H1 (cell line): Measurements from ENCODE around the gene DIP2C. TPM values are rescaled to one million over a fixed set of nuclear protein-coding genes. Genes with fewer than 3 reads are reported as not detected.

Experiments used
- CTCF ChIA-PET: fragments of 300-600 bp; sonication (Branson Sonifier 250); formaldehyde crosslinking; loops from one replicate; lab custom pipeline; 2021; ENCODE audit not compliant: partially characterized antibody; lab: Charles Lee
- POLR2A ChIA-PET: fragments of 300-600 bp; sonication (Branson Sonifier 250); formaldehyde crosslinking; loops from one replicate; lab custom pipeline; 2021; ENCODE audit warnings: inconsistent platforms; ENCODE audit not compliant: partially characterized antibody; lab: Charles Lee
- DNase-seq, 2 experiments: peaks; one replicate each; pipeline versions ENCODE4 v3.0.0 to v3.0.0-alpha.2; 2010 to 2022; ENCODE audit warnings: low spot score in 2 of 2, low read depth in 1 of 2, mixed read lengths in 1 of 2
- FAIRE-seq: peaks from 2 replicates; lab custom pipeline; 2011; peaks lifted over from hg19 to GRCh38; lab: Jason Lieb, UNC
- H2AFZ ChIP-seq: 2 replicates; pipeline ENCODE4 v1.8.1; 2012; ENCODE audit warnings: low read length, inconsistent platforms
- H2AK5ac ChIP-seq: 2 replicates; pipeline ENCODE4 v1.6.1; 2013; ENCODE audit warnings: low read depth, low read length
- H2BK120ac ChIP-seq: replicated peaks from 2 replicates; pipeline ENCODE3; 2013; ENCODE audit warnings: low read depth, low read length, inconsistent platforms
- H2BK12ac ChIP-seq: 2 replicates; pipeline ENCODE4 v1.6.1; 2013; ENCODE audit warnings: low read depth, low read length
- H2BK15ac ChIP-seq: 2 replicates; pipeline ENCODE4 v1.6.1; 2013; ENCODE audit warnings: low read length
- H2BK20ac ChIP-seq: 2 replicates; pipeline ENCODE4 v1.6.1; 2013; ENCODE audit warnings: low read length
- H2BK5ac ChIP-seq: 2 replicates; pipeline ENCODE4 v1.6.1; 2013; ENCODE audit warnings: low read depth, low read length
- H3K14ac ChIP-seq: 2 replicates; pipeline ENCODE4 v1.6.1; 2013; ENCODE audit warnings: inconsistent platforms; ENCODE audit not compliant: insufficient read length
- H3K18ac ChIP-seq: 2 replicates; pipeline ENCODE4 v1.6.1; 2013; ENCODE audit warnings: low read length; ENCODE audit errors: extremely low read depth
- H3K23ac ChIP-seq: 2 replicates; pipeline ENCODE4 v1.6.1; 2013; ENCODE audit warnings: inconsistent platforms; ENCODE audit not compliant: insufficient read length
- H3K23me2 ChIP-seq: 2 replicates; pipeline ENCODE4 v1.6.1; 2013; ENCODE audit warnings: low read depth, low read length
- H3K27ac ChIP-seq: 2 replicates; pipeline ENCODE4 v1.6.1; 2011; ENCODE audit warnings: low read depth, low read length, inconsistent platforms
- H3K27me3 ChIP-seq, 4 experiments: replicated peaks in 1 of 4; 1 replicate in 1 of 4; 2 replicates in 3 of 4; pipeline versions ENCODE4 v1.6.1 to v1.8.1; 2011 to 2013; ENCODE audit warnings: low read length in 3 of 4, mild to moderate bottlenecking in 3 of 4, inconsistent platforms in 2 of 4, mixed read lengths in 2 of 4, moderate library complexity in 1 of 4; ENCODE audit not compliant: control insufficient read depth in 3 of 4, insufficient read depth in 3 of 4; ENCODE audit errors: extremely low read depth in 1 of 4
- H3K36me3 ChIP-seq, 4 experiments: 2 replicates each; pipeline versions ENCODE4 v1.6.1 to v1.8.1; 2011 to 2013; ENCODE audit warnings: mild to moderate bottlenecking in 4 of 4, low read length in 3 of 4, moderate library complexity in 2 of 4, control low read depth in 1 of 4, inconsistent platforms in 1 of 4; ENCODE audit not compliant: insufficient read depth in 4 of 4, control insufficient read depth in 2 of 4
- H3K4ac ChIP-seq: replicated peaks from 2 replicates; pipeline ENCODE3; 2013; ENCODE audit warnings: low read length, low read depth, mixed read lengths, inconsistent platforms; ENCODE audit not compliant: insufficient read length
- H3K4me1 ChIP-seq, 4 experiments: replicated peaks in 1 of 4; 1 replicate in 1 of 4; 2 replicates in 3 of 4; pipeline versions ENCODE4 v1.6.1 to v1.8.1; 2011 to 2013; ENCODE audit warnings: low read length in 3 of 4, inconsistent platforms in 2 of 4, mixed read lengths in 1 of 4; ENCODE audit not compliant: insufficient read depth in 4 of 4, control insufficient read depth in 3 of 4
- H3K4me2 ChIP-seq, 2 experiments: 2 replicates each; pipeline versions ENCODE4 v1.6.1 to v1.8.1; 2011 to 2013; ENCODE audit warnings: low read depth in 2 of 2, low read length in 2 of 2, control low read depth in 1 of 2, inconsistent platforms in 1 of 2, mild to moderate bottlenecking in 1 of 2; ENCODE audit not compliant: insufficient read depth in 1 of 2
- H3K4me3 ChIP-seq, 4 experiments: fragments of 200-600, 300-600 bp in 1 of 4; sonication (generic), shearing (Covaris generic), sonication (Bioruptor Twin) in 1 of 4; 2 replicates each; pipeline versions ENCODE4 v1.5.1 to v1.8.1; 2011 to 2016; ENCODE audit warnings: low read length in 4 of 4, low read depth in 3 of 4, control low read depth in 2 of 4, inconsistent platforms in 2 of 4, mild to moderate bottlenecking in 2 of 4, mixed read lengths in 1 of 4, moderate library complexity in 1 of 4; ENCODE audit not compliant: insufficient read depth in 2 of 4; ENCODE audit errors: extremely low read depth in 1 of 4
- H3K56ac ChIP-seq: replicated peaks from 2 replicates; pipeline ENCODE3; 2013; ENCODE audit warnings: low read depth, mild to moderate bottlenecking, mixed read lengths, low read length, inconsistent platforms; ENCODE audit not compliant: insufficient read length
- H3K79me1 ChIP-seq: 2 replicates; pipeline ENCODE4 v1.6.1; 2013; ENCODE audit warnings: low read depth, low read length, control low read depth
- H3K79me2 ChIP-seq, 2 experiments: 2 replicates each; pipeline versions ENCODE4 v1.6.1 to v1.8.1; 2012 to 2013; ENCODE audit warnings: low read length in 2 of 2, mild to moderate bottlenecking in 2 of 2, inconsistent platforms in 1 of 2; ENCODE audit not compliant: insufficient read depth in 2 of 2, control insufficient read depth in 1 of 2
- H3K9ac ChIP-seq, 4 experiments: replicated peaks in 1 of 4; 1 replicate in 1 of 4; 2 replicates in 3 of 4; pipeline versions ENCODE4 v1.6.1 to v1.8.1; 2011 to 2013; ENCODE audit warnings: low read depth in 3 of 4, low read length in 3 of 4, control low read depth in 2 of 4, mild to moderate bottlenecking in 2 of 4, moderate library complexity in 2 of 4, inconsistent platforms in 1 of 4; ENCODE audit errors: extremely low read depth in 1 of 4
- H3K9me3 ChIP-seq, 2 experiments: 2 replicates each; pipeline versions ENCODE4 v1.6.1 to v1.8.1; 2012 to 2013; ENCODE audit warnings: mild to moderate bottlenecking in 2 of 2, moderate library complexity in 2 of 2, control low read depth in 1 of 2, inconsistent platforms in 1 of 2, low read depth in 1 of 2, low read length in 1 of 2, mixed read lengths in 1 of 2; ENCODE audit not compliant: insufficient read depth in 2 of 2
- H4K20me1 ChIP-seq, 2 experiments: replicated peaks in 1 of 2; 2 replicates each; pipeline versions ENCODE3 to v1.8.1; 2011 to 2013; ENCODE audit warnings: inconsistent platforms in 2 of 2, low read length in 2 of 2, mild to moderate bottlenecking in 1 of 2; ENCODE audit not compliant: insufficient read depth in 2 of 2, control insufficient read depth in 1 of 2
- H4K5ac ChIP-seq: 2 replicates; pipeline ENCODE4 v1.6.1; 2013; ENCODE audit warnings: low read length, low read depth, mixed read lengths, inconsistent platforms; ENCODE audit not compliant: insufficient read length
- H4K8ac ChIP-seq: 2 replicates; pipeline ENCODE4 v1.8.0; 2013; ENCODE audit warnings: mild to moderate bottlenecking, moderate library complexity, low read length, inconsistent platforms; ENCODE audit not compliant: insufficient read depth; ENCODE audit errors: extremely low read depth
- H4K91ac ChIP-seq: replicated peaks from 2 replicates; pipeline ENCODE3; 2013; ENCODE audit warnings: low read length, mixed read lengths, inconsistent platforms; ENCODE audit not compliant: insufficient read length
- EZH2 ChIP-seq: fragments of 200-600 bp; sonication (generic); IDR thresholded peaks from 2 replicates; pipeline ENCODE4 v1.7.1; 2012; ENCODE audit warnings: low read depth, mild to moderate bottlenecking, moderate library complexity, low read length, inconsistent platforms; ENCODE audit not compliant: severe bottlenecking
- WGBS, 2 experiments: shearing (Covaris generic) in 1 of 2; methylation state at CpG; one replicate each; pipeline versions ENCODE4 v1.1.6 to v1.1.7; 2013 to 2015; ENCODE audit warnings: low lambda C conversion rate in 2 of 2, mixed read lengths in 2 of 2, inconsistent platforms in 1 of 2, low coverage in 1 of 2, missing lambda C conversion rate in 1 of 2; ENCODE audit not compliant: insufficient replicate concordance in 2 of 2, insufficient coverage in 1 of 2, insufficient read length in 1 of 2; ENCODE audit errors: extremely low coverage in 1 of 2, missing lambda C conversion rate in 1 of 2; 5-methylcytosine and 5-hydroxymethylcytosine counted together
- polyA plus RNA-seq, 7 experiments: library from polyadenylated mRNA; depleted of rRNA in 3 of 7; stranded (reverse) in 5 of 7; unstranded in 2 of 7; fragments of >200 nt in 5 of 7; fragments of 200-250 nt in 2 of 7; gene quantifications; 1 replicate in 5 of 7; 2 replicates in 1 of 7; 4 replicates in 1 of 7; pipeline versions ENCODE4 v1.2.1 to v1.2.3, GENCODE V29; 2011 to 2013; ENCODE audit warnings: missing spikeins in 2 of 7, mixed read lengths in 2 of 7
- total RNA-seq: library from RNA; stranded (reverse); fragmentation: NEBNext Ultra II Directional; extraction: Animal tissue kit (Norgen Biotek cat#: 25700); gene quantifications from 2 replicates; pipeline ENCODE4 v1.2.1, GENCODE V29; 2021

The DIP2C gene
- total and polyA plus RNA-seq, 2 of the 8 experiments (the other 6 are each of a cell fraction or from before 2014, with no cell fraction given) = 3.8 to 9.3 TPM

- H3K56ac ChIP-seq = no peak overlapping the region
- H4K8ac ChIP-seq = peak overlapping the region; percentile 43; the same call in 1 of the 2 replicates
- H2BK5ac ChIP-seq = no peak overlapping the region
- H3K14ac ChIP-seq = no peak overlapping the region
- no peak overlapping the region for H2AFZ ChIP-seq
- 89% methylated on average over 9 of the region's 9 CpGs; no CpG with 5 or more reads in 1 of the 2 experiments for WGBS, 2 experiments
- no peak overlapping the region for H3K4me3 ChIP-seq
- no peaks in the 10 kb centered on the region; a peak in 1 of 7 replicates for H3K27me3 ChIP-seq
- H3K23me2 ChIP-seq = no peaks in the 10 kb centered on the region
- peaks cover 8 to 21% of the 10 kb centered on the region in 2 experiments for H4K20me1 ChIP-seq
- ChIA-PET CTCF (interaction anchor here (0.6 kb wide), 1 partner anchor 213 kb away, joined by 3 read pairs; no protein-coding TSS in a partner anchor), POLR2A (no interaction called here)
- H3K4me2 ChIP-seq = no peak overlapping the region
- no peak overlapping the region for H3K18ac ChIP-seq
- H3K9me3 ChIP-seq = no peaks in the 10 kb centered on the region
- no peak overlapping the region for H2BK15ac ChIP-seq
- no peak overlapping the region for H4K91ac ChIP-seq
- H3K4ac ChIP-seq = no peak overlapping the region
- H3K23ac ChIP-seq = no peak overlapping the region
- FAIRE-seq = no peak
- no peaks in the 10 kb centered on the region for H3K36me3 ChIP-seq
- H3K79me2 ChIP-seq = peaks cover 0 to 46% of the 10 kb centered on the region in 2 experiments; a peak in 2 of 4 replicates
- no peak overlapping the region for H2BK20ac ChIP-seq
- H3K79me1 ChIP-seq = peaks cover 16% of the 10 kb centered on the region
- no peak overlapping the region for H3K9ac ChIP-seq
- H2BK120ac ChIP-seq = no peak overlapping the region
- no peaks in the 10 kb centered on the region for H3K4me1 ChIP-seq
- H2BK12ac ChIP-seq = no peak overlapping the region
- no peak overlapping the region for H2AK5ac ChIP-seq
- TF ChIP-seq EZH2 = no peak
- H3K27ac ChIP-seq = no peak overlapping the region
- no peak overlapping the region for H4K5ac ChIP-seq
- DNase-seq = no peak
These were observed 7.7 kb downstream of the DIP2C start for GRCh38 chr10:681670-682318.
